HepG2 (cell line): ENCODE measurements around the gene FGF18. TPM values are rescaled to one million over a fixed set of nuclear protein-coding genes. Genes with fewer than 3 reads are reported as not detected.

ENCODE experiments used
- AGO2 ChIP-seq: fragments of 200-400 bp; formaldehyde crosslinking; optimal IDR thresholded peaks from 2 replicates; pipeline ENCODE3; 2017; ENCODE audit warnings: mild to moderate bottlenecking, low read depth, low read length, moderate library complexity
- CREB1 ChIP-seq, 2 experiments: fragments of 450-650 bp in 1 of 2; IDR thresholded peaks; 2 replicates each; pipeline ENCODE4 v1.6.1; 2016 to 2017; ENCODE audit warnings: control low read depth in 1 of 2, mild to moderate bottlenecking in 1 of 2, missing compliant biosample characterization in 1 of 2, missing genetic modification characterization in 1 of 2
- FLYWCH1 ChIP-seq: sonication (generic); formaldehyde crosslinking; IDR thresholded peaks from 2 replicates; pipeline ENCODE4 v1.8.1; 2023; ENCODE audit warnings: mild to moderate bottlenecking, missing genetic modification reagents
- GABPB1 ChIP-seq: IDR thresholded peaks from 2 replicates; pipeline ENCODE4 v1.6.1; 2016; ENCODE audit warnings: mild to moderate bottlenecking, missing genetic modification reagents, moderate library complexity, missing compliant biosample characterization
- HNRNPLL ChIP-seq: fragments of 200-400 bp; formaldehyde crosslinking; IDR thresholded peaks from 2 replicates; pipeline ENCODE4 v1.6.1; 2017; ENCODE audit warnings: mild to moderate bottlenecking, low read depth, low read length; ENCODE audit not compliant: poor library complexity, severe bottlenecking
- HOXA5 ChIP-seq: sonication (generic); formaldehyde crosslinking; IDR thresholded peaks from 2 replicates; pipeline ENCODE4 v1.4.0; 2020; ENCODE audit warnings: missing genetic modification reagents
- SALL1 ChIP-seq: sonication (generic); formaldehyde crosslinking; IDR thresholded peaks from 2 replicates; pipeline ENCODE4 v1.8.0; 2022; ENCODE audit warnings: mild to moderate bottlenecking, missing genetic modification reagents
- TEAD3 ChIP-seq: optimal IDR thresholded peaks from 2 replicates; pipeline ENCODE3; 2016; ENCODE audit warnings: borderline replicate concordance
- ZNF234 ChIP-seq: sonication (generic); formaldehyde crosslinking; conservative IDR thresholded peaks from 2 replicates; pipeline ENCODE4 v1.5.1; 2020; ENCODE audit warnings: mild to moderate bottlenecking, missing genetic modification reagents
- ZNF333 ChIP-seq: sonication (generic); formaldehyde crosslinking; IDR thresholded peaks from 2 replicates; pipeline ENCODE4 v1.4.0; 2020; ENCODE audit warnings: mild to moderate bottlenecking, missing genetic modification reagents, borderline replicate concordance
- ZNF546 ChIP-seq: sonication (generic); formaldehyde crosslinking; conservative IDR thresholded peaks from 2 replicates; pipeline ENCODE4 v1.8.1; 2023; ENCODE audit warnings: mild to moderate bottlenecking, missing genetic modification reagents
- ZNF724P ChIP-seq: sonication (generic); formaldehyde crosslinking; IDR thresholded peaks from 2 replicates; pipeline ENCODE4 v1.8.0; 2022; ENCODE audit warnings: missing genetic modification reagents, borderline replicate concordance
- ZNF749 ChIP-seq: sonication (generic); formaldehyde crosslinking; IDR thresholded peaks from 2 replicates; pipeline ENCODE4 v1.8.0; 2022; ENCODE audit warnings: mild to moderate bottlenecking, missing genetic modification reagents, moderate library complexity, borderline replicate concordance
- polyA plus RNA-seq, 8 experiments: library from polyadenylated mRNA; depleted of rRNA in 3 of 8; stranded (reverse) in 7 of 8; unstranded in 1 of 8; fragments of >200 nt; fragmentation: Illumina TruSeq in 4 of 8; extraction: Trizol in 4 of 8; gene quantifications; 2 replicates each; pipeline versions ENCODE4 v1.2.1 to v1.2.3, GENCODE V29; 2011 to 2016; ENCODE audit warnings: low read depth in 4 of 8, missing spikeins in 1 of 8, mixed read lengths in 1 of 8; ENCODE audit not compliant: insufficient read depth in 1 of 8
- total RNA-seq, 5 experiments: library from RNA; depleted of rRNA; stranded (reverse); fragments of >200 nt; fragmentation: Illumina TruSeq; extraction: Trizol; gene quantifications; 2 replicates each; pipeline ENCODE4 v1.2.3, GENCODE V29; 2016; ENCODE audit warnings: low read depth in 1 of 5
- TF ChIP-seq, protein P1 (sequence below): IDR thresholded peaks from 2 replicates; pipeline ENCODE4 v1.6.1; 2016
- TF ChIP-seq, protein P2 (sequence below): sonication (generic); IDR thresholded peaks from 2 replicates; pipeline ENCODE4 v1.6.1; 2016; ENCODE audit warnings: low read depth, borderline replicate concordance
- TF ChIP-seq, protein P3 (sequence below): sonication (generic); formaldehyde crosslinking; IDR thresholded peaks from 2 replicates; pipeline ENCODE4 v1.8.1; 2023; ENCODE audit warnings: mild to moderate bottlenecking, missing genetic modification reagents
- TF ChIP-seq, protein P4 (sequence below): sonication (generic); formaldehyde crosslinking; IDR thresholded peaks from 2 replicates; pipeline ENCODE4 v1.4.0; 2020; ENCODE audit warnings: mild to moderate bottlenecking, missing genetic modification reagents, borderline replicate concordance
- TF ChIP-seq, protein P5 (sequence below): IDR thresholded peaks from 2 replicates; pipeline ENCODE4 v1.6.1; 2016; ENCODE audit warnings: mild to moderate bottlenecking

Gene FGF18
- total and polyA plus RNA-seq, 2 of the 13 experiments (the other 11 are each of a cell fraction or from before 2014, with no cell fraction given): not detected

DNA sequence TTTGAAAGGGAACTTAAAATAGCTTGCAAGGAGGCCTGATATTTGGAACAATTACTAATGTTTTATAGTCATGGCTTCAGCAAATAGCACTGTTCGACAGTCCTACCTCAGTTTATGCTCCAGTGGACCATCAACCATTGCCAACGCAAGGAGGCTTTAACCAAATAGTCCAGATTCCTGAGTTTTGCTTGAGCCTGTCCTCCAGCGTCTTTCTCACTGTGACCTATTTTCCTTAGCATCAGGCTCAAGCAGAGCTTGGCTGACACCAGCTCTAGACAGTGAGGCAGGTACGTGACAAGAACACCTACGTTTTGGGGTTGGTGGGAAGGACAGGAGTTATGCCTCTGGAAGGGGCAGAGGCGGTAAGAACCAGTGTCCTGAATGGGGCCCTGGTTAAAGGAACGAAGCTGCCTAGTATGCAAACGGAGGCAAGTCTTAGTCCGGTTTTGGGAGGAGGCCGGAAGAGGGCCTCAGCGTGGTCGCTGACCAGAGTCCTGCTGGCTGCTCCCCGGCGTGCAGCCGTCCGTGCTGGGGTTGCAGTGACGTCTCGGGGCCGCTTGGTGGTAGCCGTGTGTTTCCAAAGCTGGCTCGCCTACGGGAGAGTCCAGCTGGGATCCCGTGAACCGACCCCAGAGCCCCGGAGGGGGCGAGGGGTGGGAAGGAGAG, 998 bp upstream of the FGF18 start (continued):
- TF ChIP-seq GABPB1: peak; percentile 58; the same call in 1 of the 2 replicates
- 0 out of 2 replicates have a peak, but pooled peaks have one; percentile 37 for TF ChIP-seq ZNF724P (CRISPR knock-in tag)
- TF ChIP-seq HOXA5 (CRISPR knock-in tag): 0 out of 2 replicates have a peak, but pooled peaks have one; percentile 61
- TF ChIP-seq, protein P1, sequence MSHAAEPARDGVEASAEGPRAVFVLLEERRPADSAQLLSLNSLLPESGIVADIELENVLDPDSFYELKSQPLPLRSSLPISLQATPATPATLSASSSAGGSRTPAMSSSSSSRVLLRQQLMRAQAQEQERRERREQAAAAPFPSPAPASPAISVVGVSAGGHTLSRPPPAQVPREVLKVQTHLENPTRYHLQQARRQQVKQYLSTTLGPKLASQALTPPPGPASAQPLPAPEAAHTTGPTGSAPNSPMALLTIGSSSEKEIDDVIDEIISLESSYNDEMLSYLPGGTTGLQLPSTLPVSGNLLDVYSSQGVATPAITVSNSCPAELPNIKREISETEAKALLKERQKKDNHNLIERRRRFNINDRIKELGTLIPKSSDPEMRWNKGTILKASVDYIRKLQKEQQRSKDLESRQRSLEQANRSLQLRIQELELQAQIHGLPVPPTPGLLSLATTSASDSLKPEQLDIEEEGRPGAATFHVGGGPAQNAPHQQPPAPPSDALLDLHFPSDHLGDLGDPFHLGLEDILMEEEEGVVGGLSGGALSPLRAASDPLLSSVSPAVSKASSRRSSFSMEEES (CRISPR knock-in tag): no peak
- no peak for TF ChIP-seq ZNF546 (CRISPR knock-in tag)
- TF ChIP-seq, protein P2, sequence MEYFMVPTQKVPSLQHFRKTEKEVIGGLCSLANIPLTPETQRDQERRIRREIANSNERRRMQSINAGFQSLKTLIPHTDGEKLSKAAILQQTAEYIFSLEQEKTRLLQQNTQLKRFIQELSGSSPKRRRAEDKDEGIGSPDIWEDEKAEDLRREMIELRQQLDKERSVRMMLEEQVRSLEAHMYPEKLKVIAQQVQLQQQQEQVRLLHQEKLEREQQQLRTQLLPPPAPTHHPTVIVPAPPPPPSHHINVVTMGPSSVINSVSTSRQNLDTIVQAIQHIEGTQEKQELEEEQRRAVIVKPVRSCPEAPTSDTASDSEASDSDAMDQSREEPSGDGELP: peak; percentile 63; the same call in 1 of the 2 replicates
- TF ChIP-seq CREB1 (IDR thresholded peaks at IDR 0.05): peak; percentile 39
- TF ChIP-seq CREB1 (CRISPR knock-in tag; IDR thresholded peaks at IDR 0.05): no peak
- peak; percentile 70 for TF ChIP-seq AGO2
- peak; percentile 13 for TF ChIP-seq TEAD3 (CRISPR knock-in tag)
- TF ChIP-seq, protein P3, sequence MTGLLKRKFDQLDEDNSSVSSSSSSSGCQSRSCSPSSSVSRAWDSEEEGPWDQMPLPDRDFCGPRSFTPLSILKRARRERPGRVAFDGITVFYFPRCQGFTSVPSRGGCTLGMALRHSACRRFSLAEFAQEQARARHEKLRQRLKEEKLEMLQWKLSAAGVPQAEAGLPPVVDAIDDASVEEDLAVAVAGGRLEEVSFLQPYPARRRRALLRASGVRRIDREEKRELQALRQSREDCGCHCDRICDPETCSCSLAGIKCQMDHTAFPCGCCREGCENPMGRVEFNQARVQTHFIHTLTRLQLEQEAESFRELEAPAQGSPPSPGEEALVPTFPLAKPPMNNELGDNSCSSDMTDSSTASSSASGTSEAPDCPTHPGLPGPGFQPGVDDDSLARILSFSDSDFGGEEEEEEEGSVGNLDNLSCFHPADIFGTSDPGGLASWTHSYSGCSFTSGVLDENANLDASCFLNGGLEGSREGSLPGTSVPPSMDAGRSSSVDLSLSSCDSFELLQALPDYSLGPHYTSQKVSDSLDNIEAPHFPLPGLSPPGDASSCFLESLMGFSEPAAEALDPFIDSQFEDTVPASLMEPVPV: 0 out of 2 replicates have a peak, but pooled peaks have one; percentile 31
- no peak for TF ChIP-seq ZNF234 (CRISPR knock-in tag)
- TF ChIP-seq HNRNPLL: peak; percentile 16
- peak; percentile 18; the same call in 1 of the 2 replicates for TF ChIP-seq SALL1 (CRISPR knock-in tag)
- TF ChIP-seq ZNF749: no peak
- TF ChIP-seq, protein P4, sequence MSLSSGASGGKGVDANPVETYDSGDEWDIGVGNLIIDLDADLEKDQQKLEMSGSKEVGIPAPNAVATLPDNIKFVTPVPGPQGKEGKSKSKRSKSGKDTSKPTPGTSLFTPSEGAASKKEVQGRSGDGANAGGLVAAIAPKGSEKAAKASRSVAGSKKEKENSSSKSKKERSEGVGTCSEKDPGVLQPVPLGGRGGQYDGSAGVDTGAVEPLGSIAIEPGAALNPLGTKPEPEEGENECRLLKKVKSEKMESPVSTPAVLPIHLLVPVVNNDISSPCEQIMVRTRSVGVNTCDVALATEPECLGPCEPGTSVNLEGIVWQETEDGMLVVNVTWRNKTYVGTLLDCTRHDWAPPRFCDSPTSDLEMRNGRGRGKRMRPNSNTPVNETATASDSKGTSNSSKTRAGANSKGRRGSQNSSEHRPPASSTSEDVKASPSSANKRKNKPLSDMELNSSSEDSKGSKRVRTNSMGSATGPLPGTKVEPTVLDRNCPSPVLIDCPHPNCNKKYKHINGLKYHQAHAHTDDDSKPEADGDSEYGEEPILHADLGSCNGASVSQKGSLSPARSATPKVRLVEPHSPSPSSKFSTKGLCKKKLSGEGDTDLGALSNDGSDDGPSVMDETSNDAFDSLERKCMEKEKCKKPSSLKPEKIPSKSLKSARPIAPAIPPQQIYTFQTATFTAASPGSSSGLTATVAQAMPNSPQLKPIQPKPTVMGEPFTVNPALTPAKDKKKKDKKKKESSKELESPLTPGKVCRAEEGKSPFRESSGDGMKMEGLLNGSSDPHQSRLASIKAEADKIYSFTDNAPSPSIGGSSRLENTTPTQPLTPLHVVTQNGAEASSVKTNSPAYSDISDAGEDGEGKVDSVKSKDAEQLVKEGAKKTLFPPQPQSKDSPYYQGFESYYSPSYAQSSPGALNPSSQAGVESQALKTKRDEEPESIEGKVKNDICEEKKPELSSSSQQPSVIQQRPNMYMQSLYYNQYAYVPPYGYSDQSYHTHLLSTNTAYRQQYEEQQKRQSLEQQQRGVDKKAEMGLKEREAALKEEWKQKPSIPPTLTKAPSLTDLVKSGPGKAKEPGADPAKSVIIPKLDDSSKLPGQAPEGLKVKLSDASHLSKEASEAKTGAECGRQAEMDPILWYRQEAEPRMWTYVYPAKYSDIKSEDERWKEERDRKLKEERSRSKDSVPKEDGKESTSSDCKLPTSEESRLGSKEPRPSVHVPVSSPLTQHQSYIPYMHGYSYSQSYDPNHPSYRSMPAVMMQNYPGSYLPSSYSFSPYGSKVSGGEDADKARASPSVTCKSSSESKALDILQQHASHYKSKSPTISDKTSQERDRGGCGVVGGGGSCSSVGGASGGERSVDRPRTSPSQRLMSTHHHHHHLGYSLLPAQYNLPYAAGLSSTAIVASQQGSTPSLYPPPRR: no peak
- no peak for TF ChIP-seq FLYWCH1 (CRISPR knock-in tag)
- TF ChIP-seq, protein P5, sequence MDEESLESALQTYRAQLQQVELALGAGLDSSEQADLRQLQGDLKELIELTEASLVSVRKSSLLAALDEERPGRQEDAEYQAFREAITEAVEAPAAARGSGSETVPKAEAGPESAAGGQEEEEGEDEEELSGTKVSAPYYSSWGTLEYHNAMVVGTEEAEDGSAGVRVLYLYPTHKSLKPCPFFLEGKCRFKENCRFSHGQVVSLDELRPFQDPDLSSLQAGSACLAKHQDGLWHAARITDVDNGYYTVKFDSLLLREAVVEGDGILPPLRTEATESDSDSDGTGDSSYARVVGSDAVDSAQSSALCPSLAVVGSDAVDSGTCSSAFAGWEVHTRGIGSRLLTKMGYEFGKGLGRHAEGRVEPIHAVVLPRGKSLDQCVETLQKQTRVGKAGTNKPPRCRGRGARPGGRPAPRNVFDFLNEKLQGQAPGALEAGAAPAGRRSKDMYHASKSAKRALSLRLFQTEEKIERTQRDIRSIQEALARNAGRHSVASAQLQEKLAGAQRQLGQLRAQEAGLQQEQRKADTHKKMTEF (CRISPR knock-in tag): 0 out of 2 replicates have a peak, but pooled peaks have one; percentile 29
- peak; percentile 18; the same call in 1 of the 2 replicates for TF ChIP-seq ZNF333
